ENCODE results near the gene LSAMP. TPM values are rescaled to one million over a fixed set of nuclear protein-coding genes. Genes with fewer than 3 reads are reported as not detected.

Gene LSAMP
- total and polyA plus RNA-seq, 9 of the 15 experiments (the other 6 are each of a cell fraction or from before 2014, with no cell fraction given), result 0.09 to 0.11 TPM; not detected in 7

DNA sequence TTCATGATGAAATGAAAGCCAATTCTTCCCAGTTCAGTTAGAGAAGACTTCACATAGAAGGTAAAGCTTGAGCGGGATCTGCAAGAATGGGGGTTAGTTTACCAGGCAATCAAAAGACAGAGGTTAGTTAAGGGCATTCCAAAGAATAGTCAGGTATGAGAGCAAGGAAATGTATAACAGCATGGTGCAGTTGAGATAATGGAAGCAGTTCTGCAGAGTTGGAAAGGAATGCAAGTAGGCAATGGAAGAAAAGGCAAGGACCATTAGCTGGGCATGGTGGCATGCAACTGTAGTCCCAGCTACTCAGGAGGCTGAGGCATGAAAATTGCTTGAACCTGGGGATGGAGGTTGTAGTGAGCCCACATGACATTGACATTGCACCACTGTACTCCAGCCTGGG, 55.0 kb downstream of the LSAMP start:
- H3K27me3 ChIP-seq (ENCODE audit: control insufficient read depth in 2 of 2, insufficient read depth in 2 of 2, low read length in 2 of 2), result no peaks in the 10 kb centered on the region
- FAIRE-seq, result no peak
- no peak for DNase-seq (ENCODE audit: extremely low read depth in 1 of 4, low spot score in 3 of 4)
- no peak overlapping the region for H3K27ac ChIP-seq (ENCODE audit: extremely low read depth, low read depth, low read length)
- TF ChIP-seq, protein P1, sequence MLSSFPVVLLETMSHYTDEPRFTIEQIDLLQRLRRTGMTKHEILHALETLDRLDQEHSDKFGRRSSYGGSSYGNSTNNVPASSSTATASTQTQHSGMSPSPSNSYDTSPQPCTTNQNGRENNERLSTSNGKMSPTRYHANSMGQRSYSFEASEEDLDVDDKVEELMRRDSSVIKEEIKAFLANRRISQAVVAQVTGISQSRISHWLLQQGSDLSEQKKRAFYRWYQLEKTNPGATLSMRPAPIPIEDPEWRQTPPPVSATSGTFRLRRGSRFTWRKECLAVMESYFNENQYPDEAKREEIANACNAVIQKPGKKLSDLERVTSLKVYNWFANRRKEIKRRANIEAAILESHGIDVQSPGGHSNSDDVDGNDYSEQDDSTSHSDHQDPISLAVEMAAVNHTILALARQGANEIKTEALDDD (IDR thresholded peaks at IDR 0.05), result no peak
- TF ChIP-seq TRIM24 (IDR thresholded peaks at IDR 0.05) (no peak), POLR3G (IDR thresholded peaks at IDR 0.05; ENCODE audit: extremely low read depth, insufficient read length, insufficient replicate concordance) (no peak), ZC3H11A (IDR thresholded peaks at IDR 0.05; ENCODE audit: low read depth, low read length) (no peak), KAT2B (IDR thresholded peaks at IDR 0.05; ENCODE audit: low read depth, low read length) (no peak), ZNF274 (IDR thresholded peaks at IDR 0.05; ENCODE audit: borderline replicate concordance, low read depth, low read length) (no peak), JUND (IDR thresholded peaks at IDR 0.05; ENCODE audit: borderline replicate concordance, low read depth, low read length) (no peak), JUND (tag; IDR thresholded peaks at IDR 0.05; ENCODE audit: borderline replicate concordance, low read depth, low read length) (no peak)
- TF ChIP-seq, protein P2, sequence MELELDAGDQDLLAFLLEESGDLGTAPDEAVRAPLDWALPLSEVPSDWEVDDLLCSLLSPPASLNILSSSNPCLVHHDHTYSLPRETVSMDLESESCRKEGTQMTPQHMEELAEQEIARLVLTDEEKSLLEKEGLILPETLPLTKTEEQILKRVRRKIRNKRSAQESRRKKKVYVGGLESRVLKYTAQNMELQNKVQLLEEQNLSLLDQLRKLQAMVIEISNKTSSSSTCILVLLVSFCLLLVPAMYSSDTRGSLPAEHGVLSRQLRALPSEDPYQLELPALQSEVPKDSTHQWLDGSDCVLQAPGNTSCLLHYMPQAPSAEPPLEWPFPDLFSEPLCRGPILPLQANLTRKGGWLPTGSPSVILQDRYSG (tag; conservative IDR thresholded peaks at IDR 0.05; ENCODE audit: low read depth), result no peak
- TF ChIP-seq, protein P3, sequence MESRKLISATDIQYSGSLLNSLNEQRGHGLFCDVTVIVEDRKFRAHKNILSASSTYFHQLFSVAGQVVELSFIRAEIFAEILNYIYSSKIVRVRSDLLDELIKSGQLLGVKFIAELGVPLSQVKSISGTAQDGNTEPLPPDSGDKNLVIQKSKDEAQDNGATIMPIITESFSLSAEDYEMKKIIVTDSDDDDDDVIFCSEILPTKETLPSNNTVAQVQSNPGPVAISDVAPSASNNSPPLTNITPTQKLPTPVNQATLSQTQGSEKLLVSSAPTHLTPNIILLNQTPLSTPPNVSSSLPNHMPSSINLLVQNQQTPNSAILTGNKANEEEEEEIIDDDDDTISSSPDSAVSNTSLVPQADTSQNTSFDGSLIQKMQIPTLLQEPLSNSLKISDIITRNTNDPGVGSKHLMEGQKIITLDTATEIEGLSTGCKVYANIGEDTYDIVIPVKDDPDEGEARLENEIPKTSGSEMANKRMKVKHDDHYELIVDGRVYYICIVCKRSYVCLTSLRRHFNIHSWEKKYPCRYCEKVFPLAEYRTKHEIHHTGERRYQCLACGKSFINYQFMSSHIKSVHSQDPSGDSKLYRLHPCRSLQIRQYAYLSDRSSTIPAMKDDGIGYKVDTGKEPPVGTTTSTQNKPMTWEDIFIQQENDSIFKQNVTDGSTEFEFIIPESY (CRISPR knock-in tag; IDR thresholded peaks at IDR 0.05), result no peak
- TF ChIP-seq, protein P4, sequence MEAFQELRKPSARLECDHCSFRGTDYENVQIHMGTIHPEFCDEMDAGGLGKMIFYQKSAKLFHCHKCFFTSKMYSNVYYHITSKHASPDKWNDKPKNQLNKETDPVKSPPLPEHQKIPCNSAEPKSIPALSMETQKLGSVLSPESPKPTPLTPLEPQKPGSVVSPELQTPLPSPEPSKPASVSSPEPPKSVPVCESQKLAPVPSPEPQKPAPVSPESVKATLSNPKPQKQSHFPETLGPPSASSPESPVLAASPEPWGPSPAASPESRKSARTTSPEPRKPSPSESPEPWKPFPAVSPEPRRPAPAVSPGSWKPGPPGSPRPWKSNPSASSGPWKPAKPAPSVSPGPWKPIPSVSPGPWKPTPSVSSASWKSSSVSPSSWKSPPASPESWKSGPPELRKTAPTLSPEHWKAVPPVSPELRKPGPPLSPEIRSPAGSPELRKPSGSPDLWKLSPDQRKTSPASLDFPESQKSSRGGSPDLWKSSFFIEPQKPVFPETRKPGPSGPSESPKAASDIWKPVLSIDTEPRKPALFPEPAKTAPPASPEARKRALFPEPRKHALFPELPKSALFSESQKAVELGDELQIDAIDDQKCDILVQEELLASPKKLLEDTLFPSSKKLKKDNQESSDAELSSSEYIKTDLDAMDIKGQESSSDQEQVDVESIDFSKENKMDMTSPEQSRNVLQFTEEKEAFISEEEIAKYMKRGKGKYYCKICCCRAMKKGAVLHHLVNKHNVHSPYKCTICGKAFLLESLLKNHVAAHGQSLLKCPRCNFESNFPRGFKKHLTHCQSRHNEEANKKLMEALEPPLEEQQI (IDR thresholded peaks at IDR 0.05), result no peak
- no TSS peak for BruUV-seq (replicated peaks)
- H3K4me1 ChIP-seq (replicated peaks in 1 of 2; ENCODE audit: control insufficient read depth in 2 of 2, insufficient read depth in 2 of 2, low read length in 2 of 2), result no peaks in the 10 kb centered on the region
- no peaks in the 10 kb centered on the region for H3K9me3 ChIP-seq (replicated peaks; ENCODE audit: control insufficient read depth, insufficient read depth, low read depth, low read length)
- no peak for ATAC-seq
- no peaks in the 10 kb centered on the region for H3K36me3 ChIP-seq (ENCODE audit: control insufficient read depth, insufficient read depth, low read length)
- H3K9ac ChIP-seq (ENCODE audit: insufficient read depth in 1 of 2, low read depth in 2 of 2, low read length in 2 of 2), result no peak overlapping the region
- H3K79me2 ChIP-seq (ENCODE audit: control insufficient read depth, insufficient read depth, low read length), result no peaks in the 10 kb centered on the region
- in situ Hi-C loops (cut with MboI) (no loop called here), intact Hi-C loops (cut with micrococcal nuclease) (no loop called here)
- WGBS (ENCODE audit: insufficient coverage, low coverage, missing lambda C conversion rate), result 0% methylated on average over 1 of the region's 1 CpG
- H3K9me1 ChIP-seq (ENCODE audit: control insufficient read depth, insufficient read depth, low read length), result no peaks in the 10 kb centered on the region
- ChIA-PET CTCF (ENCODE audit: low intra/inter-chr PET ratio) (no interaction called here), POLR2A (no interaction called here)
- H3K4me3 ChIP-seq, result no peak overlapping the region
- no peaks in the 10 kb centered on the region for H4K20me1 ChIP-seq (replicated peaks; ENCODE audit: control insufficient read depth, insufficient read depth, low read length)
- no peak overlapping the region for H2AFZ ChIP-seq (ENCODE audit: low read depth, low read length)
- no peak overlapping the region for H3K4me2 ChIP-seq (ENCODE audit: insufficient read depth, low read length)
